Uterus (tissue), 4 donors: ENCODE data around the gene FPR2. TPM values are rescaled to one million over a fixed set of nuclear protein-coding genes. Genes with fewer than 3 reads are reported as not detected.
A peak's percentile ranks its signal among the peaks of the same experiment; 100 is the strongest.

Source experiments
- DNase-seq, 2 donors: peaks; one replicate each; pipeline ENCODE4 v3.0.0-alpha.2; 2019 to 2020
- H3K27ac ChIP-seq, 2 donors: fragments of 200-600 bp; sonication (generic); 1 replicate in 1 of 2; 2 replicates in 1 of 2; pipeline ENCODE4 v1.5.1; 2016 to 2018
- H3K27me3 ChIP-seq, 2 donors: fragments of 200-600 bp; sonication (generic); one replicate each; pipeline ENCODE4 v1.5.1; 2018 to 2019; ENCODE audit warnings: control low read depth in 1 of 2
- H3K36me3 ChIP-seq, 2 donors: fragments of 200-600 bp; sonication (generic); one replicate each; pipeline ENCODE4 v1.5.1; 2019; ENCODE audit warnings: control low read depth in 1 of 2
- H3K4me1 ChIP-seq, 2 donors: fragments of 200-600 bp; sonication (generic); one replicate each; pipeline ENCODE4 v1.5.1; 2018 to 2019; ENCODE audit warnings: control low read depth in 1 of 2
- H3K4me3 ChIP-seq, 2 donors: fragments of 200-600 bp; sonication (generic); 1 replicate in 1 of 2; 2 replicates in 1 of 2; pipeline ENCODE4 v1.5.1; 2018 to 2019; ENCODE audit warnings: mild to moderate bottlenecking in 1 of 2
- H3K9me3 ChIP-seq, 2 donors: fragments of 200-600 bp; sonication (generic); one replicate each; pipeline ENCODE4 v1.5.1; 2019; ENCODE audit warnings: control low read depth in 1 of 2
- CTCF ChIP-seq, 4 experiments: fragments of 200-600 bp in 2 of 4; fragments of 450-650 bp in 2 of 4; sonication (generic) in 2 of 4; IDR thresholded peaks; one replicate each; pipeline ENCODE4 v1.5.1; 2016 to 2019; ENCODE audit warnings: antibody characterized with exemption in 4 of 4, mild to moderate bottlenecking in 2 of 4, moderate library complexity in 1 of 4
- POLR2A ChIP-seq, 2 donors: fragments of 450-650 bp; IDR thresholded peaks; one replicate each; pipeline ENCODE4 v1.6.1; 2016; ENCODE audit warnings: antibody characterized with exemption in 2 of 2, mild to moderate bottlenecking in 1 of 2, moderate library complexity in 1 of 2
- intact Hi-C: fragments of 100-400 bp; cut with DNase I; formaldehyde crosslinking; loops from one replicate; pipeline ENCODE4 v1.15.1; 2023; ENCODE audit warnings: low total_unique reads
- total RNA-seq, 4 donors: library from RNA; depleted of rRNA in 3 of 4; stranded (reverse); fragments of >200 nt in 3 of 4; gene quantifications; one replicate each; pipeline versions ENCODE4 v1.1.0 to v1.2.4, GENCODE V29; 2014 to 2023
- donor health status: DM: yes; HTN: yes; CAD: no.

The FPR2 gene
- total RNA-seq, 4 donors from 2014 or later, result 0.58 to 0.76 TPM; not detected in 2

- H3K27me3 ChIP-seq, result peaks cover 8 to 20% of the 10 kb centered on the region in 2 donors
Observed at GRCh38 chr19:51722492-51722891, 38.5 kb upstream of the FPR2 start.

GRCh38 chr19:51724543-51724942 lies 36.4 kb upstream of the FPR2 start:
- DNase-seq, result no peak
- no peak overlapping the region for H3K4me3 ChIP-seq
- H3K27me3 ChIP-seq, result peaks cover 4 to 16% of the 10 kb centered on the region in 2 donors
- peaks cover 0 to 2% of the 10 kb centered on the region in 2 donors for H3K4me1 ChIP-seq
- H3K9me3 ChIP-seq, result no peaks in the 10 kb centered on the region
- H3K27ac ChIP-seq, result no peak overlapping the region
- intact Hi-C loops, result no loop called here
- no peaks in the 10 kb centered on the region for H3K36me3 ChIP-seq
- no peak for TF ChIP-seq CTCF (IDR thresholded peaks at IDR 0.05)
- no peak for TF ChIP-seq POLR2A (IDR thresholded peaks at IDR 0.05)

More at GRCh38 chr19:51722492-51722891, 38.5 kb upstream of the FPR2 start:
- intact Hi-C loops, result no loop called here
- H3K4me3 ChIP-seq, result no peak overlapping the region
- no peak overlapping the region for H3K27ac ChIP-seq
- peaks cover 0 to 6% of the 10 kb centered on the region in 2 donors for H3K4me1 ChIP-seq
- H3K36me3 ChIP-seq, result no peaks in the 10 kb centered on the region
- no peaks in the 10 kb centered on the region for H3K9me3 ChIP-seq
- TF ChIP-seq POLR2A (IDR thresholded peaks at IDR 0.05) (no peak), CTCF (IDR thresholded peaks at IDR 0.05) (no peak)
- DNase-seq, result no peak

- H3K4me1 ChIP-seq, result no peaks in the 10 kb centered on the region
- H3K4me3 ChIP-seq, result no peak overlapping the region
- no peaks in the 10 kb centered on the region for H3K36me3 ChIP-seq
- no peak for TF ChIP-seq CTCF (IDR thresholded peaks at IDR 0.05)
- TF ChIP-seq POLR2A (IDR thresholded peaks at IDR 0.05), result no peak
- H3K27me3 ChIP-seq, result peaks cover 3 to 13% of the 10 kb centered on the region in 2 donors
- intact Hi-C loops, result no loop called here
- DNase-seq, result peak in 1 of 2 donors; percentile 50
- no peaks in the 10 kb centered on the region for H3K9me3 ChIP-seq
- no peak overlapping the region for H3K27ac ChIP-seq
Observed at GRCh38 chr19:51726049-51726448, 34.9 kb upstream of the FPR2 start.

GRCh38 chr19:51727349-51727880 lies 33.6 kb upstream of the FPR2 start:
- Histone ChIP-seq H3K36me3 (no peaks in the 10 kb centered on the region), H3K4me3 (no peak overlapping the region), H3K27ac (no peak overlapping the region), H3K27me3 (peaks cover 3% of the 10 kb centered on the region in 2 donors), H3K4me1 (no peaks in the 10 kb centered on the region), H3K9me3 (no peaks in the 10 kb centered on the region)
- intact Hi-C loops, result no loop called here
- DNase-seq, result no peak
- no peak for TF ChIP-seq CTCF (IDR thresholded peaks at IDR 0.05)
- no peak for TF ChIP-seq POLR2A (IDR thresholded peaks at IDR 0.05)

- intact Hi-C loops, result no loop called here
- Histone ChIP-seq H3K27me3 (peaks cover 0 to 3% of the 10 kb centered on the region in 2 donors), H3K27ac (no peak overlapping the region), H3K9me3 (no peaks in the 10 kb centered on the region), H3K36me3 (no peaks in the 10 kb centered on the region), H3K4me1 (no peaks in the 10 kb centered on the region), H3K4me3 (no peak overlapping the region)
- no peak for TF ChIP-seq POLR2A (IDR thresholded peaks at IDR 0.05)
- no peak for TF ChIP-seq CTCF (IDR thresholded peaks at IDR 0.05)
- no peak for DNase-seq
Observed at GRCh38 chr19:51729781-51730180, 31.2 kb upstream of the FPR2 start.
